ENCODE data around the gene CCDC146. TPM values are rescaled to one million over a fixed set of nuclear protein-coding genes. Genes with fewer than 3 reads are reported as not detected.

Gene CCDC146
- total RNA-seq, 4 donors from 2014 or later: 14.7 to 23.6 (median 17.6) TPM

GRCh38 chr7:77247206-77247850, 124.9 kb downstream of the CCDC146 start:
- Histone ChIP-seq H3K9me3 (no peaks in the 10 kb centered on the region), H3K27ac (no peak overlapping the region), H3K36me3 (no peaks in the 10 kb centered on the region), H3K4me1 (peaks cover 0 to 41% (median 1%) of the 10 kb centered on the region in 4 donors), H3K27me3 (no peaks in the 10 kb centered on the region), H3K4me3 (no peak overlapping the region)
- DNase-seq (ENCODE audit: low spot score in 2 of 2): peak; percentile 59 to 83
- TF ChIP-seq CTCF (IDR thresholded peaks at IDR 0.05) (peak; percentile 62 to 86 (median 84)), EP300 (IDR thresholded peaks at IDR 0.05) (peak in 1 of 2 donors; percentile 17), POLR2A (IDR thresholded peaks at IDR 0.05) (no peak)
- WGBS, 2 donors: 34 to 36% methylated on average over 3 of the region's 3 CpGs

GRCh38 chr7:77248154-77248553, 125.7 kb downstream of the CCDC146 start:
- WGBS, 2 donors: 68 to 74% methylated on average over 3 of the region's 3 CpGs
- no peaks in the 10 kb centered on the region for H3K36me3 ChIP-seq
- TF ChIP-seq POLR2A (IDR thresholded peaks at IDR 0.05) (no peak), CTCF (IDR thresholded peaks at IDR 0.05) (no peak)
- H3K27ac ChIP-seq: no peak overlapping the region
- no peak for DNase-seq (ENCODE audit: low spot score in 2 of 2)
- no peaks in the 10 kb centered on the region for H3K27me3 ChIP-seq
- peaks cover 0 to 33% (median 1%) of the 10 kb centered on the region in 4 donors for H3K4me1 ChIP-seq
- H3K4me3 ChIP-seq: no peak overlapping the region
- H3K9me3 ChIP-seq: no peaks in the 10 kb centered on the region

- DNase-seq (ENCODE audit: low spot score in 2 of 2): no peak
- no peak for TF ChIP-seq CTCF (IDR thresholded peaks at IDR 0.05)
- no peak for TF ChIP-seq EP300 (IDR thresholded peaks at IDR 0.05)
- TF ChIP-seq POLR2A (IDR thresholded peaks at IDR 0.05): no peak
- Histone ChIP-seq H3K36me3 (peaks cover 0 to 5% (median 0%) of the 10 kb centered on the region in 3 donors), H3K4me1 (no peaks in the 10 kb centered on the region), H3K9me3 (no peaks in the 10 kb centered on the region), H3K27me3 (no peaks in the 10 kb centered on the region), H3K4me3 (no peak overlapping the region), H3K27ac (no peak overlapping the region)
- WGBS, 2 donors: 85 to 93% methylated on average over 5 of the region's 5 CpGs
Observed at GRCh38 chr7:77252506-77252905, 130.1 kb downstream of the CCDC146 start.

GRCh38 chr7:77253151-77253550, 130.7 kb downstream of the CCDC146 start:
- 80 to 83% methylated on average over 3 of the region's 3 CpGs for WGBS, 2 donors
- H3K27me3 ChIP-seq: no peaks in the 10 kb centered on the region
- H3K27ac ChIP-seq: no peak overlapping the region
- H3K9me3 ChIP-seq: no peaks in the 10 kb centered on the region
- H3K36me3 ChIP-seq: peaks cover 0 to 11% (median 0%) of the 10 kb centered on the region in 3 donors
- TF ChIP-seq CTCF (IDR thresholded peaks at IDR 0.05) (no peak), EP300 (IDR thresholded peaks at IDR 0.05) (no peak), POLR2A (IDR thresholded peaks at IDR 0.05) (no peak)
- H3K4me1 ChIP-seq: no peaks in the 10 kb centered on the region
- H3K4me3 ChIP-seq: no peak overlapping the region
- no peak for DNase-seq (ENCODE audit: low spot score in 2 of 2)

GRCh38 chr7:77254429-77254828, 132.0 kb downstream of the CCDC146 start:
- H3K9me3 ChIP-seq: no peaks in the 10 kb centered on the region
- H3K4me3 ChIP-seq: no peak overlapping the region
- TF ChIP-seq POLR2A (IDR thresholded peaks at IDR 0.05): no peak
- no peak for TF ChIP-seq EP300 (IDR thresholded peaks at IDR 0.05)
- TF ChIP-seq CTCF (IDR thresholded peaks at IDR 0.05): no peak
- peaks cover 0 to 16% (median 0%) of the 10 kb centered on the region in 3 donors for H3K36me3 ChIP-seq
- H3K27me3 ChIP-seq: no peaks in the 10 kb centered on the region
- H3K27ac ChIP-seq: no peak overlapping the region
- no peaks in the 10 kb centered on the region for H3K4me1 ChIP-seq
- DNase-seq (ENCODE audit: low spot score in 2 of 2): no peak
